Adrenal gland (tissue), 5 donors: ENCODE results near the gene CTBP1.

Source experiments
- POLR2A ChIP-seq, 2 donors: fragments of 450-650 bp; IDR thresholded peaks; one replicate each; pipeline ENCODE4 v1.6.1; 2017; ENCODE audit warnings: antibody characterized with exemption in 2 of 2, mild to moderate bottlenecking in 2 of 2, moderate library complexity in 1 of 2
- TF ChIP-seq, protein P1 (sequence below), 6 experiments: fragments of 450-650 bp in 4 of 6; fragments of 200-600 bp in 2 of 6; sonication (generic) in 1 of 6; IDR thresholded peaks; 1 replicate in 5 of 6; 2 replicates in 1 of 6; pipeline versions ENCODE4 v1.5.1 to v1.8.0; 2016 to 2021; ENCODE audit warnings: antibody characterized with exemption in 6 of 6, mild to moderate bottlenecking in 2 of 6, moderate library complexity in 1 of 6
- donor health status: DM: no; HTN: no; CAD: no.

DNA sequence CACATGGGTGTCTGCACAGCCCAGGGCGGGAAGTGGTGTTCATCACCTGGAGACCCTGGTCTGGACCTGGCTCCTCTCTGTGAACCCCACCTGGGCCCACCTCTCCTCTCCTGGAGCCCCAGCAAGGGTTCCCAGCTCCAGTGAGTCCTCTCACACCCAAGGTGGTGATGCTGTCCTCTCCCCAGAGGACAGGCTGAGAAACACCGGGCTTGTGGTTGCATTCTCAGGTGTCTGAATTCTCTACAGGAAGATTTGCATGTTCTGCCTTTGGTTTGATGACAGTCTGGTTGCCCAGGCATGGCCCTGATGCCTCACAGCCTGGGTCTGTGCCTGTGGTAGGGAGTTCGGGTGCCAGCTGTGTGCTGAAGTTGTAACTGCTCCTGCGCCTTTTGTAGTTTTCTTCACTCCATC lies 44.6 kb upstream of the CTBP1 start:
- TF ChIP-seq, protein P1, sequence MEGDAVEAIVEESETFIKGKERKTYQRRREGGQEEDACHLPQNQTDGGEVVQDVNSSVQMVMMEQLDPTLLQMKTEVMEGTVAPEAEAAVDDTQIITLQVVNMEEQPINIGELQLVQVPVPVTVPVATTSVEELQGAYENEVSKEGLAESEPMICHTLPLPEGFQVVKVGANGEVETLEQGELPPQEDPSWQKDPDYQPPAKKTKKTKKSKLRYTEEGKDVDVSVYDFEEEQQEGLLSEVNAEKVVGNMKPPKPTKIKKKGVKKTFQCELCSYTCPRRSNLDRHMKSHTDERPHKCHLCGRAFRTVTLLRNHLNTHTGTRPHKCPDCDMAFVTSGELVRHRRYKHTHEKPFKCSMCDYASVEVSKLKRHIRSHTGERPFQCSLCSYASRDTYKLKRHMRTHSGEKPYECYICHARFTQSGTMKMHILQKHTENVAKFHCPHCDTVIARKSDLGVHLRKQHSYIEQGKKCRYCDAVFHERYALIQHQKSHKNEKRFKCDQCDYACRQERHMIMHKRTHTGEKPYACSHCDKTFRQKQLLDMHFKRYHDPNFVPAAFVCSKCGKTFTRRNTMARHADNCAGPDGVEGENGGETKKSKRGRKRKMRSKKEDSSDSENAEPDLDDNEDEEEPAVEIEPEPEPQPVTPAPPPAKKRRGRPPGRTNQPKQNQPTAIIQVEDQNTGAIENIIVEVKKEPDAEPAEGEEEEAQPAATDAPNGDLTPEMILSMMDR (IDR thresholded peaks at IDR 0.05) = no peak
- TF ChIP-seq POLR2A (IDR thresholded peaks at IDR 0.05) = no peak
